OCI-LY7 (cell line): ENCODE measurements around the gene CD2AP.

Source experiments
- EZH2phosphoT487 ChIP-seq: fragments of 200-600 bp; sonication (generic); IDR thresholded peaks from 2 replicates; pipeline ENCODE4 v1.6.1; 2018; ENCODE audit warnings: low read depth, borderline replicate concordance, mild to moderate bottlenecking, mixed run types, antibody characterized with exemption, low read length, moderate library complexity, mixed read lengths
- TF ChIP-seq, protein P1 (sequence below): fragments of 200-600 bp; sonication (generic); conservative IDR thresholded peaks from 2 replicates; pipeline ENCODE4 v1.5.1; 2014; ENCODE audit warnings: mild to moderate bottlenecking, antibody characterized with exemption, low read length, moderate library complexity, mixed read lengths

DNA sequence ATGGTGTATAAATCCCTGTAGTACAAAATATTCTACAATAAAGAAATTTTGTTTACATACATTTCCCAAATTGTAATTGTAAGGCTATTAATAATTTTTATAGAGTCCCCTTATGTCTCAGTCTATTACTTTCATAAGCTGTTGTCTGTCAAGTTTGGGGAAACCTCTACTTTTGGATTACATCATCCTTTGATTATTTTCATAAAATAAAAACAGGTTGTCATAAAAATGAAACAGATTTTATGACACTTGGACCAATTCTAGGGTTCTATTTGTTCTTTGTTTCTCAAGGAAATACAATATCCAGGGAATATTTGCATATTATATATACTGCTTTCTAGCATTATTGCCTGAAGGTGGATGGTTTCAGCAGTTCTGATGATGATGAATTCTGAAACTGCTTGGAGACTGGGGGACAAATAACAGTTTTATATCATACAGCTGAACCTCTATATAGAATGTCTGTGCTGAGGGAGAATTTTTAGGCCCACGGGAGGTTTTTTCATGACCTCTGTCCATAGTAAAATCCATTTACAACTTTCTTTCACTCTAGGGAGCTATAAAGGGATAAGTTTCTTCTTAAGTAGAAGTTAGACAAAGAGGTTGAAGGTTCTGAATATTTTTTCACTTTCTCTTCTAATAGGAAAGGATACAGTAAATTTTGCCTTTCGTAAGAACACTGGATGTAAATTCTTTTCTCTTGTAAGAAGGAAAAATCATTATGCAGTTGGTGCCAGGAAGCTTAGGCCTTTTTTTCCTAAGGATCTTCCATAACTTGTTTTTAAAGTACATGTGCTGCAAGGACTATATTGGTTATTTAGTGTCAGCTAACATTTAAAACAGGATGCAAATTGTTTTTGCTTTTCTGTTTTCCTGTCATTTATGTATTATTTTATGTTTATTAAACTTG lies 58.0 kb downstream of the CD2AP start:
- TF ChIP-seq, protein P1, sequence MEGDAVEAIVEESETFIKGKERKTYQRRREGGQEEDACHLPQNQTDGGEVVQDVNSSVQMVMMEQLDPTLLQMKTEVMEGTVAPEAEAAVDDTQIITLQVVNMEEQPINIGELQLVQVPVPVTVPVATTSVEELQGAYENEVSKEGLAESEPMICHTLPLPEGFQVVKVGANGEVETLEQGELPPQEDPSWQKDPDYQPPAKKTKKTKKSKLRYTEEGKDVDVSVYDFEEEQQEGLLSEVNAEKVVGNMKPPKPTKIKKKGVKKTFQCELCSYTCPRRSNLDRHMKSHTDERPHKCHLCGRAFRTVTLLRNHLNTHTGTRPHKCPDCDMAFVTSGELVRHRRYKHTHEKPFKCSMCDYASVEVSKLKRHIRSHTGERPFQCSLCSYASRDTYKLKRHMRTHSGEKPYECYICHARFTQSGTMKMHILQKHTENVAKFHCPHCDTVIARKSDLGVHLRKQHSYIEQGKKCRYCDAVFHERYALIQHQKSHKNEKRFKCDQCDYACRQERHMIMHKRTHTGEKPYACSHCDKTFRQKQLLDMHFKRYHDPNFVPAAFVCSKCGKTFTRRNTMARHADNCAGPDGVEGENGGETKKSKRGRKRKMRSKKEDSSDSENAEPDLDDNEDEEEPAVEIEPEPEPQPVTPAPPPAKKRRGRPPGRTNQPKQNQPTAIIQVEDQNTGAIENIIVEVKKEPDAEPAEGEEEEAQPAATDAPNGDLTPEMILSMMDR = no peak
- TF ChIP-seq EZH2phosphoT487 = no peak
